NT2/D1 (cell line): ENCODE data around the gene NTHL1.

ENCODE experiments used
- SUZ12 ChIP-seq: IDR thresholded peaks from 2 replicates; pipeline ENCODE4 v1.6.1; 2011; ENCODE audit not compliant: insufficient read length, insufficient read depth; ENCODE audit errors: extremely low read depth
- ZNF274 ChIP-seq: IDR thresholded peaks from 2 replicates; pipeline ENCODE4 v1.6.1; 2011; ENCODE audit warnings: mild to moderate bottlenecking, low read depth, low read length

GRCh38 chr16:2035431-2036199, 12.0 kb downstream of the NTHL1 start:
- no peak for TF ChIP-seq SUZ12
- no peak for TF ChIP-seq ZNF274
